Measurements from ENCODE around the gene SNX25.
"Not testable (repeated sequence)": the region's sequence is repeated elsewhere in the genome, so short reads cannot be mapped to it uniquely, and the experiment has no call there.

The SNX25 gene

GRCh38 chr4:185209031-185209851 is at the start of gene SNX25:
SNX25 (plus strand) TSS chr4:185209598; CDS start chr4:185209827, 229 bp downstream.
- DNase-seq (ENCODE audit: low read depth): peak; percentile 86

GRCh38 chr4:185165605-185166063 is 43.8 kb upstream of the SNX25 start:
- no peak for DNase-seq (ENCODE audit: low read depth)

- no peak for DNase-seq (ENCODE audit: low read depth)
Measured at GRCh38 chr4:185167234-185167633, 42.2 kb upstream of the SNX25 start.

GRCh38 chr4:185171373-185172071 is 37.9 kb upstream of the SNX25 start:
- no peak for DNase-seq (ENCODE audit: low read depth)

- DNase-seq (ENCODE audit: low read depth): no peak
Measured at GRCh38 chr4:185179488-185179887, 29.9 kb upstream of the SNX25 start.

GRCh38 chr4:185182239-185182638 is 27.2 kb upstream of the SNX25 start:
- no peak for DNase-seq (ENCODE audit: low read depth)

- peak; percentile 19 for DNase-seq (ENCODE audit: low read depth)
Measured at GRCh38 chr4:185183622-185184281, 25.6 kb upstream of the SNX25 start.

- no peak for DNase-seq (ENCODE audit: low read depth)
Measured at GRCh38 chr4:185186769-185187168, 22.6 kb upstream of the SNX25 start.

GRCh38 chr4:185189606-185190305 is 19.6 kb upstream of the SNX25 start:
- no peak for DNase-seq (ENCODE audit: low read depth)

- no peak for DNase-seq (ENCODE audit: low read depth)
Measured at GRCh38 chr4:185190306-185190856, 19.0 kb upstream of the SNX25 start.

- DNase-seq (ENCODE audit: low read depth): no peak
Measured at GRCh38 chr4:185192059-185192458, 17.3 kb upstream of the SNX25 start.

- DNase-seq (ENCODE audit: low read depth): no peak
Measured at GRCh38 chr4:185194924-185195888, 14.2 kb upstream of the SNX25 start.

- DNase-seq (ENCODE audit: low read depth): no peak
Measured at GRCh38 chr4:185196437-185196836, 13.0 kb upstream of the SNX25 start.

GRCh38 chr4:185198189-185198588 is 11.2 kb upstream of the SNX25 start:
- not testable (repeated sequence) for DNase-seq (ENCODE audit: low read depth)

- DNase-seq (ENCODE audit: low read depth): no peak
Measured at GRCh38 chr4:185201977-185202962, 7.1 kb upstream of the SNX25 start.

GRCh38 chr4:185202984-185203485 is 6.4 kb upstream of the SNX25 start:
- no peak for DNase-seq (ENCODE audit: low read depth)

GRCh38 chr4:185203486-185204237 is 5.7 kb upstream of the SNX25 start, which contains the start of gene CFAP97:
CFAP97 (minus strand) TSS chr4:185204000; CDS start chr4:185191196, 12,804 bp downstream.
- DNase-seq (ENCODE audit: low read depth): peak; percentile 82

GRCh38 chr4:185204238-185204910 is 5.0 kb upstream of the SNX25 start:
- DNase-seq (ENCODE audit: low read depth): no peak
